PFSK-1 (cell line): Measurements from ENCODE around the gene PPFIBP2.

Experiments
- FOXP2 ChIP-seq: optimal IDR thresholded peaks from 2 replicates; pipeline ENCODE3; 2011; ENCODE audit warnings: borderline replicate concordance, control low read depth, inconsistent platforms; ENCODE audit not compliant: insufficient read depth; ENCODE audit errors: extremely low read length, extremely low read depth
- POLR2AphosphoS5 ChIP-seq: IDR thresholded peaks from 2 replicates; pipeline ENCODE4 v1.6.1; 2012; ENCODE audit warnings: low read depth, mild to moderate bottlenecking, control low read depth, low read length, moderate library complexity
- REST ChIP-seq, 2 experiments: IDR thresholded peaks; 2 replicates each; pipeline versions ENCODE4 v1.6.1 to v1.8.0; 2011 to 2012; ENCODE audit warnings: low read depth in 2 of 2, low read length in 2 of 2, control low read depth in 1 of 2, inconsistent platforms in 1 of 2, mild to moderate bottlenecking in 1 of 2, moderate library complexity in 1 of 2; ENCODE audit not compliant: insufficient read depth in 1 of 2
- SIN3A ChIP-seq: IDR thresholded peaks from 2 replicates; pipeline ENCODE4 v1.6.1; 2012; ENCODE audit warnings: mild to moderate bottlenecking, low read length, moderate library complexity, borderline replicate concordance; ENCODE audit not compliant: insufficient read depth
- TAF1 ChIP-seq: IDR thresholded peaks from 2 replicates; pipeline ENCODE4 v1.6.1; 2012; ENCODE audit warnings: low read length, control low read depth, borderline replicate concordance; ENCODE audit not compliant: insufficient read depth

Gene PPFIBP2

GRCh38 chr11:7545611-7546010 lies 31.8 kb downstream of the PPFIBP2 start:
- no peak for TF ChIP-seq POLR2AphosphoS5
- TF ChIP-seq SIN3A = no peak
- TF ChIP-seq TAF1 = no peak
- no peak for TF ChIP-seq FOXP2

- no peak for TF ChIP-seq SIN3A
- no peak for TF ChIP-seq TAF1
- no peak for TF ChIP-seq REST (IDR thresholded peaks at IDR 0.05; ENCODE audit: insufficient read depth in 1 of 2, low read depth in 2 of 2, low read length in 2 of 2)
- no peak for TF ChIP-seq POLR2AphosphoS5
- no peak for TF ChIP-seq FOXP2
Measured at GRCh38 chr11:7546324-7546791, 32.6 kb downstream of the PPFIBP2 start.

- no peak for TF ChIP-seq TAF1
Measured at GRCh38 chr11:7547687-7548086, 33.9 kb downstream of the PPFIBP2 start.

GRCh38 chr11:7548659-7549274 lies 35.0 kb downstream of the PPFIBP2 start:
- no peak for TF ChIP-seq TAF1
- TF ChIP-seq POLR2AphosphoS5 = no peak
- no peak for TF ChIP-seq REST (IDR thresholded peaks at IDR 0.05; ENCODE audit: insufficient read depth in 1 of 2, low read depth in 2 of 2, low read length in 2 of 2)
- TF ChIP-seq SIN3A = no peak
- TF ChIP-seq FOXP2 = no peak

GRCh38 chr11:7549681-7550080 lies 35.9 kb downstream of the PPFIBP2 start:
- TF ChIP-seq TAF1 (no peak), REST (IDR thresholded peaks at IDR 0.05; ENCODE audit: insufficient read depth in 1 of 2, low read depth in 2 of 2, low read length in 2 of 2) (no peak), SIN3A (no peak), FOXP2 (no peak), POLR2AphosphoS5 (no peak)

GRCh38 chr11:7551571-7551970 lies 37.8 kb downstream of the PPFIBP2 start:
- TF ChIP-seq SIN3A (no peak), REST (IDR thresholded peaks at IDR 0.05; ENCODE audit: insufficient read depth in 1 of 2, low read depth in 2 of 2, low read length in 2 of 2) (no peak), FOXP2 (no peak), TAF1 (no peak), POLR2AphosphoS5 (no peak)
